ENCODE measurements around the gene TMEM150A. TPM values are rescaled to one million over a fixed set of nuclear protein-coding genes. Genes with fewer than 3 reads are reported as not detected.

The TMEM150A gene
- total and polyA plus RNA-seq, 2 of the 13 experiments (the other 11 are each of a cell fraction or from before 2014, with no cell fraction given), result 30.1 to 70.4 TPM

GRCh38 chr2:85551698-85552678, 50.5 kb downstream of the TMEM150A start (continued):
- TF ChIP-seq ASH2L (IDR thresholded peaks at IDR 0.05; ENCODE audit: insufficient read length, low read depth, low read length) (no peak), CEBPG (CRISPR knock-in tag; IDR thresholded peaks at IDR 0.05) (peak; percentile 52; the same call in 1 of the 2 replicates), ZNF484 (CRISPR knock-in tag; IDR thresholded peaks at IDR 0.05; ENCODE audit: borderline replicate concordance, low read depth) (no peak), KDM4B (CRISPR knock-in tag; IDR thresholded peaks at IDR 0.05) (no peak), ZNF30 (CRISPR knock-in tag; IDR thresholded peaks at IDR 0.05) (no peak), CHD2 (IDR thresholded peaks at IDR 0.05; ENCODE audit: low read depth, low read length) (no peak), JARID2 (CRISPR knock-in tag; IDR thresholded peaks at IDR 0.05; ENCODE audit: insufficient replicate concordance) (no peak), THYN1 (CRISPR knock-in tag; IDR thresholded peaks at IDR 0.05; ENCODE audit: borderline replicate concordance, low read depth) (no peak), SP1 (IDR thresholded peaks at IDR 0.05) (no peak), SP1 (CRISPR knock-in tag; IDR thresholded peaks at IDR 0.05) (no peak), PTBP1 (IDR thresholded peaks at IDR 0.05; ENCODE audit: low read depth, low read length, poor library complexity, severe bottlenecking) (no peak), ZNF235 (CRISPR knock-in tag; IDR thresholded peaks at IDR 0.05; ENCODE audit: borderline replicate concordance) (no peak), ZSCAN21 (CRISPR knock-in tag; IDR thresholded peaks at IDR 0.05; ENCODE audit: borderline replicate concordance) (no peak), SSRP1 (CRISPR knock-in tag; IDR thresholded peaks at IDR 0.05) (peak; percentile 80; the same call in 1 of the 2 replicates), PPARG (CRISPR knock-in tag; conservative IDR thresholded peaks at IDR 0.05) (peak; percentile 54; the same call in 1 of the 2 replicates), ZNF776 (CRISPR knock-in tag; IDR thresholded peaks at IDR 0.05) (no peak), ZFYVE20 (CRISPR knock-in tag; IDR thresholded peaks at IDR 0.05; ENCODE audit: borderline replicate concordance, low read depth) (no peak), RBM22 (optimal IDR thresholded peaks at IDR 0.05; ENCODE audit: low read length) (no peak), ISX (CRISPR knock-in tag; conservative IDR thresholded peaks at IDR 0.05) (no peak), LCORL (IDR thresholded peaks at IDR 0.05) (no peak), LCORL (CRISPR knock-in tag; IDR thresholded peaks at IDR 0.05) (no peak), ARID2 (CRISPR knock-in tag; IDR thresholded peaks at IDR 0.05; ENCODE audit: borderline replicate concordance) (no peak), ZNF841 (CRISPR knock-in tag; IDR thresholded peaks at IDR 0.05; ENCODE audit: borderline replicate concordance) (no peak), ZNF468 (CRISPR knock-in tag; IDR thresholded peaks at IDR 0.05) (no peak), PCBP1 (IDR thresholded peaks at IDR 0.05; ENCODE audit: borderline replicate concordance, low read depth, low read length) (no peak), ZFP37 (CRISPR knock-in tag; IDR thresholded peaks at IDR 0.05; ENCODE audit: borderline replicate concordance) (no peak), ARHGAP35 (CRISPR knock-in tag; IDR thresholded peaks at IDR 0.05; ENCODE audit: borderline replicate concordance) (no peak), ZNF703 (CRISPR knock-in tag; IDR thresholded peaks at IDR 0.05; ENCODE audit: borderline replicate concordance) (no peak), ZNF850 (CRISPR knock-in tag; conservative IDR thresholded peaks at IDR 0.05) (no peak)
- TF ChIP-seq, protein P1, sequence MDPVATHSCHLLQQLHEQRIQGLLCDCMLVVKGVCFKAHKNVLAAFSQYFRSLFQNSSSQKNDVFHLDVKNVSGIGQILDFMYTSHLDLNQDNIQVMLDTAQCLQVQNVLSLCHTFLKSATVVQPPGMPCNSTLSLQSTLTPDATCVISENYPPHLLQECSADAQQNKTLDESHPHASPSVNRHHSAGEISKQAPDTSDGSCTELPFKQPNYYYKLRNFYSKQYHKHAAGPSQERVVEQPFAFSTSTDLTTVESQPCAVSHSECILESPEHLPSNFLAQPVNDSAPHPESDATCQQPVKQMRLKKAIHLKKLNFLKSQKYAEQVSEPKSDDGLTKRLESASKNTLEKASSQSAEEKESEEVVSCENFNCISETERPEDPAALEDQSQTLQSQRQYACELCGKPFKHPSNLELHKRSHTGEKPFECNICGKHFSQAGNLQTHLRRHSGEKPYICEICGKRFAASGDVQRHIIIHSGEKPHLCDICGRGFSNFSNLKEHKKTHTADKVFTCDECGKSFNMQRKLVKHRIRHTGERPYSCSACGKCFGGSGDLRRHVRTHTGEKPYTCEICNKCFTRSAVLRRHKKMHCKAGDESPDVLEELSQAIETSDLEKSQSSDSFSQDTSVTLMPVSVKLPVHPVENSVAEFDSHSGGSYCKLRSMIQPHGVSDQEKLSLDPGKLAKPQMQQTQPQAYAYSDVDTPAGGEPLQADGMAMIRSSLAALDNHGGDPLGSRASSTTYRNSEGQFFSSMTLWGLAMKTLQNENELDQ (CRISPR knock-in tag; IDR thresholded peaks at IDR 0.05; ENCODE audit: borderline replicate concordance), result peak; percentile 75; the same call in 1 of the 2 replicates
